Measurements from ENCODE around the gene PLA2G2C. TPM values are rescaled to one million over a fixed set of nuclear protein-coding genes. Genes with fewer than 3 reads are reported as not detected.
A peak's percentile ranks its signal among the peaks of the same experiment; 100 is the strongest.

PLA2G2C gene
- total and polyA plus RNA-seq, 2 of the 8 experiments (the other 6 are each of a cell fraction or from before 2014, with no cell fraction given), result not detected

DNA sequence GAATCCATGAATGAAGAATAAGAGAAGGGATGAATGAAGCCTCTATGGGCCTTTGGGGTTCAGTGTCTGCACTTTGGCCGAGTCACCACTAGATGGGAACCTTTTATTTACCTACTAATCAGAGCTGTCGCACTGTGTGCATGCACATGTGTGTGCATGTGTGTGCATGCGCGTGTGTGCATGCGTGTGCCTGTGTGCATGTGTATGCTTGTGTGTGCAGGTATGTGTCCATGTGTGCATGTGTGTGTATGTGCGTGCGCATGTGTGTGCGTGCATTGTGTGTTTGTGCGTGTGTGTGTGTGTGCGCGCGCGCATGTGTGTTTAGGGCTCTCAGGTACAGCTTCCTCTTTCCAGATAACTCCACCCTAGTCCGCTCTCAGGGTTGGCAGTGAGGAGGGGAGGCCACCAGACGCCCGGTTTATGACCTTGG is 20.8 kb downstream of the PLA2G2C start:
- ChIA-PET POLR2A (ENCODE audit: partially characterized antibody) (no interaction called here), CTCF (ENCODE audit: partially characterized antibody) (interaction anchor here (0.6 to 8.4 kb wide), 46 partner anchors 8 to 328 kb away, joined by 3 to 89 read pairs (median 5); partner anchors contain the start of genes PLA2G2A and PLA2G2D)
- no peaks in the 10 kb centered on the region; the same call in 1 of the 2 replicates for H3K79me1 ChIP-seq (ENCODE audit: low read depth, low read length)
- no peak overlapping the region for H3K27ac ChIP-seq (ENCODE audit: low read depth, low read length)
- no peak overlapping the region for H3K14ac ChIP-seq (ENCODE audit: insufficient read length)
- peak overlapping the region; percentile 9; the same call in 1 of the 2 replicates for H2AK5ac ChIP-seq (ENCODE audit: low read depth, low read length)
- peak overlapping the region; percentile 93; the same call in 1 of the 2 replicates for H2BK12ac ChIP-seq (ENCODE audit: low read depth, low read length)
- H3K27me3 ChIP-seq (replicated peaks in 1 of 4; ENCODE audit: control insufficient read depth in 3 of 4, extremely low read depth in 1 of 4, insufficient read depth in 3 of 4, low read length in 3 of 4), result no peaks in the 10 kb centered on the region
- no peak overlapping the region for H3K9ac ChIP-seq (replicated peaks in 1 of 4; ENCODE audit: extremely low read depth in 1 of 4, low read depth in 3 of 4, low read length in 3 of 4)
- H3K4me1 ChIP-seq (replicated peaks in 1 of 4; ENCODE audit: control insufficient read depth in 3 of 4, insufficient read depth in 4 of 4, low read length in 3 of 4), result peaks cover 0 to 5% (median 0%) of the 10 kb centered on the region in 4 experiments; a peak in 2 of 7 replicates
- peak overlapping the region; percentile 81; the same call in 1 of the 2 replicates for H3K18ac ChIP-seq (ENCODE audit: extremely low read depth, low read length)
- H3K23me2 ChIP-seq (ENCODE audit: low read depth, low read length), result no peaks in the 10 kb centered on the region
- no peaks in the 10 kb centered on the region for H3K79me2 ChIP-seq (ENCODE audit: control insufficient read depth in 1 of 2, insufficient read depth in 2 of 2, low read length in 2 of 2)
- no peak for FAIRE-seq
- WGBS, 2 experiments (ENCODE audit: extremely low coverage in 1 of 2, insufficient coverage in 1 of 2, insufficient read length in 1 of 2, insufficient replicate concordance in 2 of 2, low coverage in 1 of 2, low lambda C conversion rate in 2 of 2, missing lambda C conversion rate in 1 of 2), result 86% methylated on average over 16 of the region's 16 CpGs; no CpG with 5 or more reads in 1 of the 2 experiments
- no peak overlapping the region for H3K56ac ChIP-seq (replicated peaks; ENCODE audit: insufficient read length, low read depth, low read length)
- peaks cover 0 to 1% of the 10 kb centered on the region in 2 experiments for H4K20me1 ChIP-seq (replicated peaks in 1 of 2; ENCODE audit: control insufficient read depth in 1 of 2, insufficient read depth in 2 of 2, low read length in 2 of 2)
- no peak overlapping the region for H2BK5ac ChIP-seq (ENCODE audit: low read depth, low read length)
- H4K5ac ChIP-seq (ENCODE audit: insufficient read length, low read depth, low read length), result no peak overlapping the region
- no peaks in the 10 kb centered on the region for H3K36me3 ChIP-seq (ENCODE audit: control insufficient read depth in 2 of 4, insufficient read depth in 4 of 4, low read length in 3 of 4)
- no peak overlapping the region for H3K4me3 ChIP-seq (ENCODE audit: extremely low read depth in 1 of 4, insufficient read depth in 2 of 4, low read depth in 3 of 4, low read length in 4 of 4)
- H2BK20ac ChIP-seq (ENCODE audit: low read length), result no peak overlapping the region
- H2AFZ ChIP-seq (ENCODE audit: low read length), result no peak overlapping the region
- H3K23ac ChIP-seq (ENCODE audit: insufficient read length), result no peak overlapping the region
- no peak overlapping the region for H2BK15ac ChIP-seq (ENCODE audit: low read length)
- no peak overlapping the region for H2BK120ac ChIP-seq (replicated peaks; ENCODE audit: low read depth, low read length)
- H3K4me2 ChIP-seq (ENCODE audit: insufficient read depth in 1 of 2, low read depth in 2 of 2, low read length in 2 of 2), result no peak overlapping the region
- no peak for DNase-seq (ENCODE audit: low read depth in 1 of 2, low spot score in 2 of 2)
- H4K8ac ChIP-seq (ENCODE audit: extremely low read depth, insufficient read depth, low read length), result no peak overlapping the region
- H3K4ac ChIP-seq (replicated peaks; ENCODE audit: insufficient read length, low read depth, low read length), result no peak overlapping the region
- peaks cover 5 to 10% of the 10 kb centered on the region in 2 experiments for H3K9me3 ChIP-seq (ENCODE audit: insufficient read depth in 2 of 2, low read depth in 1 of 2, low read length in 1 of 2)
- H4K91ac ChIP-seq (replicated peaks; ENCODE audit: insufficient read length, low read length), result no peak overlapping the region
- TF ChIP-seq RFX5 (IDR thresholded peaks at IDR 0.05; ENCODE audit: borderline replicate concordance, low read depth, low read length) (no peak), JUN (IDR thresholded peaks at IDR 0.05; ENCODE audit: low read depth, low read length) (peak; percentile 48; the same call in 1 of the 2 replicates), TCF12 (IDR thresholded peaks at IDR 0.05; ENCODE audit: low read depth, low read length) (no peak), RAD21 (IDR thresholded peaks at IDR 0.05 in 1 of 2, conservative IDR thresholded peaks at IDR 0.05 in 1 of 2; ENCODE audit: low read depth in 2 of 2, low read length in 2 of 2) (peak; percentile 58 to 74), BCL11A (IDR thresholded peaks at IDR 0.05; ENCODE audit: low read depth in 2 of 2, low read length in 2 of 2) (no peak), SAP30 (IDR thresholded peaks at IDR 0.05; ENCODE audit: insufficient read depth, insufficient replicate concordance, low read length) (no peak), POLR2AphosphoS5 (IDR thresholded peaks at IDR 0.05; ENCODE audit: low read depth, low read length) (no peak), RNF2 (IDR thresholded peaks at IDR 0.05; ENCODE audit: borderline replicate concordance, low read depth, low read length, missing control alignments, poor library complexity, severe bottlenecking) (no peak), KDM1A (IDR thresholded peaks at IDR 0.05; ENCODE audit: borderline replicate concordance, low read length) (peak; percentile 48; the same call in 1 of the 2 replicates)
- TF ChIP-seq, protein P1, sequence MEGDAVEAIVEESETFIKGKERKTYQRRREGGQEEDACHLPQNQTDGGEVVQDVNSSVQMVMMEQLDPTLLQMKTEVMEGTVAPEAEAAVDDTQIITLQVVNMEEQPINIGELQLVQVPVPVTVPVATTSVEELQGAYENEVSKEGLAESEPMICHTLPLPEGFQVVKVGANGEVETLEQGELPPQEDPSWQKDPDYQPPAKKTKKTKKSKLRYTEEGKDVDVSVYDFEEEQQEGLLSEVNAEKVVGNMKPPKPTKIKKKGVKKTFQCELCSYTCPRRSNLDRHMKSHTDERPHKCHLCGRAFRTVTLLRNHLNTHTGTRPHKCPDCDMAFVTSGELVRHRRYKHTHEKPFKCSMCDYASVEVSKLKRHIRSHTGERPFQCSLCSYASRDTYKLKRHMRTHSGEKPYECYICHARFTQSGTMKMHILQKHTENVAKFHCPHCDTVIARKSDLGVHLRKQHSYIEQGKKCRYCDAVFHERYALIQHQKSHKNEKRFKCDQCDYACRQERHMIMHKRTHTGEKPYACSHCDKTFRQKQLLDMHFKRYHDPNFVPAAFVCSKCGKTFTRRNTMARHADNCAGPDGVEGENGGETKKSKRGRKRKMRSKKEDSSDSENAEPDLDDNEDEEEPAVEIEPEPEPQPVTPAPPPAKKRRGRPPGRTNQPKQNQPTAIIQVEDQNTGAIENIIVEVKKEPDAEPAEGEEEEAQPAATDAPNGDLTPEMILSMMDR (IDR thresholded peaks at IDR 0.05; ENCODE audit: control extremely low read depth in 1 of 3, insufficient read depth in 1 of 3, low read depth in 1 of 3, low read length in 3 of 3), result peak; percentile 33 to 74 (median 65)

Measured in H1 (cell line).